OCI-LY7 (cell line): Measurements from ENCODE around the gene ENTPD7. TPM values are rescaled to one million over a fixed set of nuclear protein-coding genes. Genes with fewer than 3 reads are reported as not detected.

Source experiments
- BruUV-seq: library from RNA; stranded (reverse); fragments of 400-500 nt; replicated peaks from 2 replicates; lab custom pipeline; 2021; lab: Mats Ljungman, UMichigan
- CTCF ChIA-PET: fragments of 300-600 bp; sonication (Branson Sonifier 250); formaldehyde crosslinking; loops from one replicate; lab custom pipeline; 2022; ENCODE audit warnings: antibody characterized with exemption; ENCODE audit not compliant: unreplicated experiment; lab: Charles Lee
- POLR2A ChIA-PET: fragments of 300-600 bp; sonication (Branson Sonifier 250); formaldehyde crosslinking; loops from one replicate; lab custom pipeline; 2022; ENCODE audit warnings: antibody characterized with exemption; lab: Charles Lee
- DNase-seq: peaks from one replicate; pipeline ENCODE4 v3.0.0-alpha.2; 2015; ENCODE audit warnings: low spot score
- H2AFZ ChIP-seq: fragments of 200-600 bp; sonication (generic), shearing (Covaris generic); 2 replicates; pipeline ENCODE4 v1.6.1; 2014; ENCODE audit warnings: mild to moderate bottlenecking, antibody characterized with exemption, low read length, moderate library complexity
- H3K27ac ChIP-seq: fragments of 200-600 bp; sonication (generic); 2 replicates; pipeline ENCODE4 v1.5.1; 2014; ENCODE audit warnings: mixed run types, low read depth, mild to moderate bottlenecking, moderate library complexity, low read length, inconsistent platforms; ENCODE audit not compliant: poor library complexity, severe bottlenecking
- H3K36me3 ChIP-seq: fragments of 200-600 bp; sonication (generic); 2 replicates; pipeline ENCODE4 v1.6.1; 2014; ENCODE audit warnings: mild to moderate bottlenecking, antibody characterized with exemption, low read length, moderate library complexity, mixed read lengths; ENCODE audit not compliant: insufficient read depth
- H3K4me1 ChIP-seq: fragments of 200-600 bp; sonication (generic); 2 replicates; pipeline ENCODE4 v1.5.1; 2014; ENCODE audit warnings: mild to moderate bottlenecking, low read length; ENCODE audit not compliant: insufficient read depth, poor library complexity, severe bottlenecking
- H3K4me2 ChIP-seq: fragments of 200-600 bp; sonication (generic); 2 replicates; pipeline ENCODE4 v1.6.1; 2014; ENCODE audit warnings: mild to moderate bottlenecking, low read length
- H3K4me3 ChIP-seq: fragments of 200-600 bp; sonication (generic); 2 replicates; pipeline ENCODE4 v1.5.1; 2014; ENCODE audit warnings: mild to moderate bottlenecking, low read depth, low read length; ENCODE audit not compliant: poor library complexity, severe bottlenecking
- H3K79me2 ChIP-seq: fragments of 200-600 bp; sonication (generic); 2 replicates; pipeline ENCODE4 v1.6.1; 2016; ENCODE audit warnings: low read depth, mild to moderate bottlenecking, low read length, moderate library complexity, mixed read lengths; ENCODE audit not compliant: insufficient read depth
- H3K9me2 ChIP-seq: fragments of 200-600 bp; sonication (generic); 2 replicates; pipeline ENCODE4 v1.6.1; 2016; ENCODE audit warnings: mild to moderate bottlenecking, low read length, mixed read lengths; ENCODE audit not compliant: insufficient read depth
- H3K9me3 ChIP-seq: fragments of 200-600 bp; sonication (generic); 2 replicates; pipeline ENCODE4 v1.6.1; 2014; ENCODE audit warnings: mild to moderate bottlenecking, mixed run types, low read length, mixed read lengths
- H4K20me1 ChIP-seq: fragments of 200-600 bp; sonication (generic); 2 replicates; pipeline ENCODE4 v1.6.1; 2014; ENCODE audit warnings: mild to moderate bottlenecking, antibody characterized with exemption, low read length, moderate library complexity, mixed read lengths; ENCODE audit not compliant: insufficient read depth
- EZH2phosphoT487 ChIP-seq: fragments of 200-600 bp; sonication (generic); IDR thresholded peaks from 2 replicates; pipeline ENCODE4 v1.6.1; 2018; ENCODE audit warnings: low read depth, borderline replicate concordance, mild to moderate bottlenecking, mixed run types, antibody characterized with exemption, low read length, moderate library complexity, mixed read lengths
- intact Hi-C: fragments of 100-400 bp; cut with micrococcal nuclease; formaldehyde crosslinking; loops from one replicate; pipeline ENCODE4 v1.10.0; 2022; ENCODE audit not compliant: unreplicated experiment
- total RNA-seq, 2 experiments: library from RNA; depleted of rRNA in 1 of 2; stranded (reverse); fragments of >200 nt in 1 of 2; shearing (Covaris generic) in 1 of 2; gene quantifications; 2 replicates each; pipeline ENCODE4 v1.2.3, GENCODE V29; 2014 to 2022
- TF ChIP-seq, protein P1 (sequence below): fragments of 200-600 bp; sonication (generic); conservative IDR thresholded peaks from 2 replicates; pipeline ENCODE4 v1.5.1; 2014; ENCODE audit warnings: mild to moderate bottlenecking, antibody characterized with exemption, low read length, moderate library complexity, mixed read lengths

Gene ENTPD7
- total RNA-seq, 2 experiments from 2014 or later = 3.3 to 7.6 TPM

DNA sequence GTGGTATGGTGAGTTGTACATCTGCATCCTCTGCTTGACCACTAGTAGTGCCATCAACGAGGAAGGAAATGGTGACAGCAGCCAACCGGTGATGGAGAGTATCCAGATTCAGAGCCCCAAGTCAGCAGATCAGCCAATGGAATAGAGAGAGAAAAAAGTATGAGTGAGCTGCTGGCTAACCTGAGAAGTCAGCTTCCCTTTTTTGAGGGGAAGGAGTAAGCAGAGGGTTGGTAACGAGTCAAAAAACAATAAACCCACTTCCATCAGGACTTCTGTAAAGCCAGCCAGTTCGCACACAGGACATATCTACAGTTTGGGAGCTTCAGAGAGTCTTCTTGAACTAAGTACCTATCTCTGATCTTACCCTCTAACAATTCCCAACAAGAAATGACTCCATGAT is 48.0 kb upstream of the ENTPD7 start:
- no TSS peak for BruUV-seq
- H3K79me2 ChIP-seq = no peaks in the 10 kb centered on the region
- peaks cover 37% of the 10 kb centered on the region for H3K36me3 ChIP-seq
- no peak overlapping the region for H3K4me3 ChIP-seq
- DNase-seq = no peak
- TF ChIP-seq, protein P1, sequence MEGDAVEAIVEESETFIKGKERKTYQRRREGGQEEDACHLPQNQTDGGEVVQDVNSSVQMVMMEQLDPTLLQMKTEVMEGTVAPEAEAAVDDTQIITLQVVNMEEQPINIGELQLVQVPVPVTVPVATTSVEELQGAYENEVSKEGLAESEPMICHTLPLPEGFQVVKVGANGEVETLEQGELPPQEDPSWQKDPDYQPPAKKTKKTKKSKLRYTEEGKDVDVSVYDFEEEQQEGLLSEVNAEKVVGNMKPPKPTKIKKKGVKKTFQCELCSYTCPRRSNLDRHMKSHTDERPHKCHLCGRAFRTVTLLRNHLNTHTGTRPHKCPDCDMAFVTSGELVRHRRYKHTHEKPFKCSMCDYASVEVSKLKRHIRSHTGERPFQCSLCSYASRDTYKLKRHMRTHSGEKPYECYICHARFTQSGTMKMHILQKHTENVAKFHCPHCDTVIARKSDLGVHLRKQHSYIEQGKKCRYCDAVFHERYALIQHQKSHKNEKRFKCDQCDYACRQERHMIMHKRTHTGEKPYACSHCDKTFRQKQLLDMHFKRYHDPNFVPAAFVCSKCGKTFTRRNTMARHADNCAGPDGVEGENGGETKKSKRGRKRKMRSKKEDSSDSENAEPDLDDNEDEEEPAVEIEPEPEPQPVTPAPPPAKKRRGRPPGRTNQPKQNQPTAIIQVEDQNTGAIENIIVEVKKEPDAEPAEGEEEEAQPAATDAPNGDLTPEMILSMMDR = no peak
- no peak for TF ChIP-seq EZH2phosphoT487
- H3K9me3 ChIP-seq = no peaks in the 10 kb centered on the region
- CTCF ChIA-PET = no interaction called here
- H3K27ac ChIP-seq = no peak overlapping the region
- POLR2A ChIA-PET = interaction anchor here (1.0 to 1.6 kb wide), 2 partner anchors 30 to 54 kb away, joined by 3 to 5 read pairs; no protein-coding TSS in a partner anchor
- no peak overlapping the region for H3K4me2 ChIP-seq
- H4K20me1 ChIP-seq = no peaks in the 10 kb centered on the region
- no peak overlapping the region for H2AFZ ChIP-seq
- intact Hi-C loops = no loop called here
- no peaks in the 10 kb centered on the region for H3K9me2 ChIP-seq
- no peaks in the 10 kb centered on the region for H3K4me1 ChIP-seq

DNA sequence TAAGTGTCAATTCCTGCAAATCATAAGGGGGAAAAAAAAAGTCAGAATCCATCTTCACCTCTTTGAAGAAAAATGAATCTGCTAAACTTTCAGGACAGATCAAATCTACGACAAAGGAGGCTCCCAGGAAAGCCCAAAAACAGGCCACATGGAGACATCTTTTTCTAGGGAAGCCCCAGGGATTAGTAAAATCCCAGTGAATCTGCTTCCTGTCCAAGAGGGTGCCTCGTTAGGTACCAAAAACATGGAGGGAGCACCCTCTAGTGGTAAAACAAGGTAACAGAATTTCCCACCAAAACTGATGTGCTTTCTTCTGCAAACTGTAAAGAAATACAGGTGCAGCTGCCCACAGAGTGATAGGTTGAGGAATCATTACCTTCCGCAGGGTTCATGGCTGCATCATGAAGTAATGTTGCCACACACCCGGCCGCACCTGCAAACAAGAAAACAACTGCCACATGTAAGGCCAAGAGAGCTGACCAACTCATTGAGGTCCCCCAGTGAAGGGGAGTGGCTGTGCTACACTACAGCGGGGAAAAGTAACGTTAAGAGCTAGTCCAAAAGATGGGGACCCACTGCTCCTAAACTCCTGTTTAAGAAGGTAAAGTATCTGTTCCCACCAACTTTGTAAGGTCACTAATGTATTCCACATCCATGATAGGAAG is 47.0 kb upstream of the ENTPD7 start:
- H3K36me3 ChIP-seq = peaks cover 45% of the 10 kb centered on the region
- no peak overlapping the region for H2AFZ ChIP-seq
- no peak overlapping the region for H3K4me3 ChIP-seq
- 0 out of 2 replicates have a peak, but pooled peaks cover 4% of the 10 kb centered on the region for H3K79me2 ChIP-seq
- TF ChIP-seq EZH2phosphoT487 = no peak
- TF ChIP-seq, protein P1 = peak; percentile 95
- ChIA-PET CTCF (interaction anchor here (0.7 to 1.5 kb wide), 2 partner anchors 52 to 177 kb away, joined by 5 to 6 read pairs; no protein-coding TSS in a partner anchor), POLR2A (interaction anchor here (1.6 kb wide), 1 partner anchor 55 kb away, joined by 5 read pairs; no protein-coding TSS in a partner anchor)
- no peak overlapping the region for H3K27ac ChIP-seq
- H4K20me1 ChIP-seq = no peaks in the 10 kb centered on the region
- intact Hi-C loops = loop anchor here (1.0 to 2.0 kb wide), 3 partner anchors 51 to 220 kb away; partner anchors contain the start of gene GOT1
- H3K9me2 ChIP-seq = no peaks in the 10 kb centered on the region
- no peak overlapping the region for H3K4me2 ChIP-seq
- BruUV-seq = no TSS peak
- H3K4me1 ChIP-seq = no peaks in the 10 kb centered on the region
- H3K9me3 ChIP-seq = no peaks in the 10 kb centered on the region
- peak; percentile 66 for DNase-seq

DNA sequence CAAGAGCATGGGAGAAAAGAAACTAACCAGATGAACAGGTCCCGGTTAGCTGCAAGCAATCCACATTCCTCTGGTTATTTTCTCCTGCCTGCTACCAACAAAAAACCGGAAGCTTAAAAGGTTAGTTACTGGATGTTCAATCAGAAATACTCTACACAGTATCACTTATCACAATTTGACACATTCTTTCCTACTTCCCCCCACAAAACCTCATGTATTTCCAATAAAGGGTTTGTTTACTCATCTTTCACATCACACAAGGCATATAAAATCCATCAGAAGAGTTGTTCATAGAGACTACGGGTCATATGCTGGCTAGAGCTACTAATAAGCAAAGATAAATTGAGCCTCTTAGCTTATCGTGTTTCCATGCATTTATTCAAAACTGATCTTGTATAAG is 43.9 kb upstream of the ENTPD7 start:
- ChIA-PET CTCF (interaction anchor here (1.5 kb wide), 1 partner anchor 180 kb away, joined by 6 read pairs; no protein-coding TSS in a partner anchor), POLR2A (interaction anchor here (0.7 to 1.4 kb wide), 2 partner anchors 17 to 20 kb away, joined by 3 read pairs; no protein-coding TSS in a partner anchor)
- Histone ChIP-seq H3K36me3 (peaks cover 37% of the 10 kb centered on the region), H3K4me3 (no peak overlapping the region), H3K9me2 (no peaks in the 10 kb centered on the region), H3K4me1 (peaks cover 17% of the 10 kb centered on the region), H4K20me1 (peaks cover 20% of the 10 kb centered on the region), H2AFZ (no peak overlapping the region), H3K27ac (no peak overlapping the region), H3K4me2 (no peak overlapping the region), H3K9me3 (no peaks in the 10 kb centered on the region), H3K79me2 (peaks cover 29% of the 10 kb centered on the region; the same call in 1 of the 2 replicates)
- intact Hi-C loops = no loop called here
- BruUV-seq = no TSS peak
- DNase-seq = no peak
- no peak for TF ChIP-seq EZH2phosphoT487
- TF ChIP-seq, protein P1 = no peak
